ENCODE results near the gene RND3.

RND3 gene

DNA sequence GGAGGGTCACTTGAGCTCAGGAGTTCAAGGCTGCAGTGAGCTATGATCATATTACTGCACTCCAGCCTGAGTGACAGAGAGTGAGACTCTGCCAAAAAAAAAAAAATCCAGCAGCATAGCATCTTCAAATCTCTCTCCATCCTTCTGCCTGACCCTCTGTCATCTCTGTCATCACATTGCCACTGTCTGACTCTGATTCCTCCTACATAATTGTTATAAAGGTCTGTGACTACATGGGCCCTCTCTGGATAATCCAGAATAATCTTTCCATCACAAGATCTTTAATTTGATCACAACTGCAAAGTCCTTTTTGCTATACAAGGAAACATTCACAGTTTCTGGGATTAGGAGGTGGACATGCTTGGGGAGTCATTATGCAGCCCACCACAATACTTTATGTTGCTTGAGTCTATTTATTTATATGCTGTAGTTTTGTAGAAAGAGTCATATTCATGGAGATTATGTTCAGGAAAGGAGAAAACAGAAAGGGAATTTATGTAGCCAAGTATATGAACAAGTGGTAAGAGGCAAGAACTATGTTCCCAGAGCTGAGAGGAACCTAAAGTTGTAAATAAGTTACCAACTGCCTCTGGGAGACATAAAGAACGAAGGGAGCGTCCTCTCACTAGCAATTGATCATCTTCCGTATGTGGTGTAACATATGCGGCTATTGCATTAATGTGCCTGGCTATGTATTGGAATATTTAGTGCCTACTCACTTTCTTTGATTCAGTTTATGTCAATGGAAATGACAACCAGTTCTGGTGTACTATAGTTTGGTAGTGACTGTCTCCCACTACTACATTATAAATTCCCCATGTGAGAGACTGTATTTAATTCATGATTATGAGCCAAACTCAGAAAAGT, 21.5 kb downstream of the RND3 start:
- peak; percentile 25 for DNase-seq (ENCODE audit: low read depth)
- TF ChIP-seq, protein P1, sequence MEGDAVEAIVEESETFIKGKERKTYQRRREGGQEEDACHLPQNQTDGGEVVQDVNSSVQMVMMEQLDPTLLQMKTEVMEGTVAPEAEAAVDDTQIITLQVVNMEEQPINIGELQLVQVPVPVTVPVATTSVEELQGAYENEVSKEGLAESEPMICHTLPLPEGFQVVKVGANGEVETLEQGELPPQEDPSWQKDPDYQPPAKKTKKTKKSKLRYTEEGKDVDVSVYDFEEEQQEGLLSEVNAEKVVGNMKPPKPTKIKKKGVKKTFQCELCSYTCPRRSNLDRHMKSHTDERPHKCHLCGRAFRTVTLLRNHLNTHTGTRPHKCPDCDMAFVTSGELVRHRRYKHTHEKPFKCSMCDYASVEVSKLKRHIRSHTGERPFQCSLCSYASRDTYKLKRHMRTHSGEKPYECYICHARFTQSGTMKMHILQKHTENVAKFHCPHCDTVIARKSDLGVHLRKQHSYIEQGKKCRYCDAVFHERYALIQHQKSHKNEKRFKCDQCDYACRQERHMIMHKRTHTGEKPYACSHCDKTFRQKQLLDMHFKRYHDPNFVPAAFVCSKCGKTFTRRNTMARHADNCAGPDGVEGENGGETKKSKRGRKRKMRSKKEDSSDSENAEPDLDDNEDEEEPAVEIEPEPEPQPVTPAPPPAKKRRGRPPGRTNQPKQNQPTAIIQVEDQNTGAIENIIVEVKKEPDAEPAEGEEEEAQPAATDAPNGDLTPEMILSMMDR (conservative IDR thresholded peaks at IDR 0.05; ENCODE audit: low read depth, low read length), result no peak
- H3K4me3 ChIP-seq (ENCODE audit: low read depth, low read length), result no peak overlapping the region

DNA sequence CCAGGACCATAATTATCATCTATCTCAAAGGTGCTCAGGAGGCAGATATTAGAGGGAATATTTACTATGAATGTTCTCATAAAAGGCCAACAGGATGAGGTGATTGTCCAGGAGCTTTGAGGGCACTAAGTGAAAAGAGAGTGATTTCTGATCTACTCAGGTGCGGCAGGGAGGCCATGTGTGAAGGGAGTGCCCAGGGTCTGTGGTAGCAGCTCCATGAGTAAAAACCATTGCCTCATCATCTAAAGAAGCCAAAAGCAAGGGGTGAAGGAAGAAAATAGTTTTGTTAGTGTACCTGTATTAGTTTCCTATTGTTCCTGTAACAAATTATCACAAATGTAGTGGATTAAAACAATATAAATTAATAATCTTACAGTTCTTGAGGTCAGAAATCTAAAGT, 22.5 kb downstream of the RND3 start:
- DNase-seq (ENCODE audit: low read depth), result no peak
- no peak overlapping the region for H3K4me3 ChIP-seq (ENCODE audit: low read depth, low read length)
- TF ChIP-seq, protein P1 (conservative IDR thresholded peaks at IDR 0.05; ENCODE audit: low read depth, low read length), result no peak

DNA sequence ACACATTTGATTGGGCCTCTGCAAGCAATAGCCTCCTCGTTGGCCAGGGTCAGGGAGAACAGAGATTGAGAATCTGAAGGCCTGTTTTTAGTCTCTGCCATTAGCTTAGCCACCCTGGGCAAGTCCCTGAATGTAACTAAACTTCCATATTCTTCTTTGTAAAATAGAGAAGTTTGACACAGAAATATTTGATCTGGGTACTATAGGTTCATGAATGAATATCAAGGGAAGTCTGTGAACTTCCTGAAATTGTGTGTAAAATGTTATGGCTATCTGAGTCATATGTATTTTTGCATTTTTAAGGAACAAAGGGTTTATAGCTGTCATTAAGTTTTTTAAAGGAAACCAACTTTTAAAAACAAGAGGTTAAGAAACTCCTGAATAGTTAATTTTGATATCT, 23.2 kb downstream of the RND3 start:
- TF ChIP-seq, protein P1 (conservative IDR thresholded peaks at IDR 0.05; ENCODE audit: low read depth, low read length), result no peak
- no peak overlapping the region for H3K4me3 ChIP-seq (ENCODE audit: low read depth, low read length)
- DNase-seq (ENCODE audit: low read depth), result no peak

DNA sequence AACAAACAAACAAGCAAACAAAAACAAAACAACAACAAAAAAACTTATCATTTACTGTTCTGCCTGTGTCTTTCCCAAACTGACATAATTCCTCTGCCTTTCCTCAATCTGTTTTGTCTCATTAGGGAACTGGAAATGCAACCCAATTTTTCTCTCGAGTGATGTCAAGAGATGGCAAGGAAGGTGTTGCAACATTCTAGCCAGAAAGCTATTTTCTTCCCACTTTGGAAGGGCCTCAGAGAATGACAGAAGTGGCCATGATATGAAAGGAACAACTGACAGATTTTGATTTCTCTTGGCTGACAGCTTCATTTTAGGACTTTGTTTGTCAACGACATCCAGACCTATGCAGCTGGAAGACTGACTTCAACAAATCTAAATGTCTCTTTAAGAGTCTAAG, 24.7 kb downstream of the RND3 start:
- no peak overlapping the region for H3K4me3 ChIP-seq (ENCODE audit: low read depth, low read length)
- no peak for DNase-seq (ENCODE audit: low read depth)
- TF ChIP-seq, protein P1 (conservative IDR thresholded peaks at IDR 0.05; ENCODE audit: low read depth, low read length), result no peak

DNA sequence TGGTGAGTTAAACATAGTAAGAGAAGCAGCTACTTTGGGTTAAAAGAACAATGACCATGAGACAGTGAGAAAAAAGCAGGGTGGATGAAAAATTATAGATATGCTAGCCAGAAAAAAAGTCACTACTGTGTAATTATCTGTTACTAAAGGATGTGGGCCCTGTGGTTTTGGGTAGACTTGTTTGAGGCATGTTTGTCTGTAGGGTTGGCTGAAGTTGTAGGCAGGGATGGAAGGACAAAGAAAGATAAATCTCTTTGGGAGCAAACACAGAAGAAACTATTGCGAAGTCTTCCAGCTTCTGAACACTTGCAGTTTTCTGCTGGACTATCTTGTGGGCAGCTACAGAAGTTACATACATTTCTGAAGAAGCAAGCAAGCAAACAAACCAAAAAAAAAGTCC, 28.2 kb downstream of the RND3 start:
- no peak overlapping the region for H3K4me3 ChIP-seq (ENCODE audit: low read depth, low read length)
- peak; percentile 26 for DNase-seq (ENCODE audit: low read depth)
- TF ChIP-seq, protein P1 (conservative IDR thresholded peaks at IDR 0.05; ENCODE audit: low read depth, low read length), result no peak

DNA sequence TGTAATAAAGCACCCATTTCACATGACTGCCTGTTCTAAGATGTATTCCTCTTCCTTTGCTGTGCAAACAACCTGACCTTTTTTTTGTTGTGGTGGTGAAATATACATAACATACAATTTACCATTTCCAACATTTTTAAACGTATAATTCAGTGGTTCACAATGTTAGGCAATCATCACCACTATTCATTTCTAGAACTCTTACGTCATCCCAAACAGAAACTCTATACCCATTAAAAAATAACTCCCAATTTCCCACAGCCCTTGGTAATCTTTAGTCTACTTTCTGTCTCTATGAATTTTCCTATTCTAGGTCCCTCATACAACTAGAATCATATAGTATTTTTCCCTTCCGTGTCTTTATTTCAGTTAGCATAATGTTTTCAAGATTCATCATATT, 36.7 kb downstream of the RND3 start:
- H3K4me3 ChIP-seq (ENCODE audit: low read depth, low read length), result no peak overlapping the region
- DNase-seq (ENCODE audit: low read depth), result peak; percentile 53
- TF ChIP-seq, protein P1 (conservative IDR thresholded peaks at IDR 0.05; ENCODE audit: low read depth, low read length), result no peak

DNA sequence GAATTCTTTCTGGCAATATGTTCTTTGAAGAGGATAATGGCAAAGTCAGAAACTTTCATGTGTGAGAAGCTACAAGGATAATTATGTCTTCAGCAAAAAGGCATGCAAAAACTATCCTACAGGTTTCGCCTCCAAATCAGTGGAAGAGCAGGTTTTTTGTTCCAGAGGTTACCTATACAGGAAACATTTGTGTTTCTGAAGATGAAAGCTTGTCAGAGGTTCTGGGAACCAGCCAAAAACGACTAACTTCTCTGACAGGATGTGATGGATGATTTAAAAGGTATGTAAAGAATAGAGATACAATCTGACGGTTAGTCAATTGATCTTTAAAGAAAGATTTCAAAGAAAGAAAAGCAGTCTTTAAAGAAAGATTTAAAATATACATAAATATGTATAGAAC, 37.6 kb downstream of the RND3 start:
- TF ChIP-seq, protein P1 (conservative IDR thresholded peaks at IDR 0.05; ENCODE audit: low read depth, low read length), result no peak
- no peak overlapping the region for H3K4me3 ChIP-seq (ENCODE audit: low read depth, low read length)
- peak; percentile 9 for DNase-seq (ENCODE audit: low read depth)
